ENCODE data around the gene MID2.

- TF ChIP-seq CTCF (IDR thresholded peaks at IDR 0.05) (no peak), POLR2A (IDR thresholded peaks at IDR 0.05) (no peak), POLR2AphosphoS5 (IDR thresholded peaks at IDR 0.05) (no peak)
Measured at GRCh38 chrX:107845625-107846024, 20.0 kb downstream of the MID2 start.
